Activated CD8-positive, alpha-beta memory T cell treated with anti-CD3 and anti-CD28 coated beads for 4 hours (primary cell): ENCODE data around the gene PIM3.
A peak's percentile ranks its signal among the peaks of the same experiment; 100 is the strongest.

Experiments
- DNase-seq, 2 donors: peaks; one replicate each; pipeline ENCODE4 v3.0.0-alpha.2; 2020; ENCODE audit warnings: low read depth in 2 of 2

PIM3 gene

DNA sequence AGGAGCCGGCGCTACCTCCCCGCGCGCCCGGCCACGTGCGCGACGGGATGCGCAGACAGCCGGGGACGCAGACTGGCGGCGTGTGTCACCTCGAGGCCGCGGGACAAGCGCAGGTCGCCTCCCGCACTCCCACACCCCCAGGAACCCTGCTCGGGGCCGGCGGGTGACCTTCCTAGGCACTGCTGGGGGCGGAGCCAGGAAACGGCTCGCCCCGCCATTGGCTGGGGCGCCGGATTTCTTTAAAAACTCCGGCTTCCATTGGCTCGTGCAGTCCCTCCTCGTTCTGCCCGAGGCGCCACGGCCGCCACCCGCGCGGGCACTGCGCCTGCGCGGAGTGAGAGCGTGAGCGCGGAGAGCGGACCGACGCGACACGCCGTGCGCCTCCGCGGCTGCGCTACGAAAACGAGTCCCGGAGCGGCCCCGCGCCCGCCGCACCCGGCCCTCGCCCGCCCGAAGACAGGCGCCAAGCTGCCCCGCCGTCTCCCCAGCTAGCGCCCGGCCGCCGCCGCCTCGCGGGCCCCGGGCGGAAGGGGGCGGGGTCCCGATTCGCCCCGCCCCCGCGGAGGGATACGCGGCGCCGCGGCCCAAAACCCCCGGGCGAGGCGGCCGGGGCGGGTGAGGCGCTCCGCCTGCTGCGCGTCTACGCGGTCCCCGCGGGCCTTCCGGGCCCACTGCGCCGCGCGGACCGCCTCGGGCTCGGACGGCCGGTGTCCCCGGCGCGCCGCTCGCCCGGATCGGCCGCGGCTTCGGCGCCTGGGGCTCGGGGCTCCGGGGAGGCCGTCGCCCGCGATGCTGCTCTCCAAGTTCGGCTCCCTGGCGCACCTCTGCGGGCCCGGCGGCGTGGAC, at the start of gene PIM3:
PIM3 (plus strand) TSS at position 614 of the 846 bp plus-strand sequence; CDS start at position 790, 176 bp downstream.
- DNase-seq, result peak; percentile 87 to 92

DNA sequence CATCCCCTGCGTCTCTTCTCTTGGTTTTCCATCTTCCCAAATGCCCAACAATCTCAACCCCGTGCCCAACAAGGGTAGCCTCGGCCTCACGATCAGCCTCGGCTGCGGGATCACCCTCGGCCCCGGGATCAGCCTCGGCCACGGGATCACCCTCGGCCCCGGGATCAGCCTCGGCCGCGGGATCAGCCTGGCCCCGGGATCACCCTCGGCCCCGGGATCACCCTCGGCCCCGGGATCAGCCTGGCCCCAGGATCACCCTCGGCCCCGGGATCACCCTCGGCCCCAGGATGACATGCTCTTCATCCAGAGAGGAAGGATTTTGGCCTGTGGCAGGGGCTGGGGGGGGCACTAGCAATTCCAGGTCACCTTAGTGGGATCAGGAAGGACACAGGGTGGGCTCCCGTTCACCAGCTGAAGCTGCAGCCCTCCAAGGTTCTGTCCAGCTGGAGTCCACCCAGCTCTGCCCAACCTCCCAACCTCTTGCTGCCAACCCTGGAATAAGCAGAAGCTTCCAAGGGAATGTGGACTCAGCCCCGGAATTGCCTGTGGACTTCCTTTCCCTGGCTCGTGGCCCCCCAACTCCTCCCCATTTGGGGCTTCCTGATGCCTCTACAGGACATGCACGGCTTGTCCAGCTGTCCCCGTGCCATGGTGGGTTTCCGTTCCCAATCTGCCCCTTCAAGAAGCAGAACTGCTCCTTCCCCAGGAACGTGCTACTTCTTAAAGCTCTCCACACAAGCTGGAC, 48.5 kb upstream of the PIM3 start:
- DNase-seq, result no peak

DNA sequence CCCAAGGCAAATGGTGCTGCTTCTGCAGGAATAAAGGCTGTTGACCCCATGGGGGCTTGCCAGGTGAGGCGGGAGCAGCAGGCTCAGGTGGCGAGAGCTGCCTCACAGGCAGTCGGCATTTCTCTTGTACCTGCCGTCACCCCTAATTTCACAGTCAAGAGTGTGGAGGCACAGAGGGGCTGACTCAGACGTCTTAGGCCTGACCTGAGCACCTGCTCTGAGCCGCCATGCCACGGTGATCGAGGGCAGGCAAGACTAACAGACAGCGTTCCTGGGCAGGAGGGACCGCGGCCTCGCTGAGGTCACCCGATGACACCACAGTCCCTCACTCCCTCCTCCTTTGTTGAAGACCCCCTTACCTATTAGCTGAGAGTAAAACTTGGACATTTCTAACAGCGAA, 47.5 kb upstream of the PIM3 start:
- DNase-seq, result no peak

DNA sequence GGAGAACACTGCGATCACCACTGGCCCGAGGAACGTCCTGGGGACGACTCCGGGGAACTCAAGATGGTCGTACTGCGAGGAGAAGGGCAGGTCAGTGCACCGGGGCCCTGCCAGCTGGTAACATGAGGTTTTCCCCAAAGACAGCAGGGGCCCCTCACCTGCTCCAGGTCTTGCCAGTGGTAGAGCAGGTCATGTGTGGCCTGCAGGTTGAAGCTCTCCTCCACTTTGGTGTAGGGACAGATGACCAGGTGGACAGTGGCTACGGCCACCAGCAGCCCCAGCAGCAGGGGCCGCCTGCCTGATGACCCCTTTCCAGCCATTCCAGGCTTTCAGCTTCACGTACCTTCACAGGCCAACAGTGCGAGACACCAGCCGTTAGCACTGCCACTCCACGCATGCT, 47.1 kb upstream of the PIM3 start:
- DNase-seq, result no peak

DNA sequence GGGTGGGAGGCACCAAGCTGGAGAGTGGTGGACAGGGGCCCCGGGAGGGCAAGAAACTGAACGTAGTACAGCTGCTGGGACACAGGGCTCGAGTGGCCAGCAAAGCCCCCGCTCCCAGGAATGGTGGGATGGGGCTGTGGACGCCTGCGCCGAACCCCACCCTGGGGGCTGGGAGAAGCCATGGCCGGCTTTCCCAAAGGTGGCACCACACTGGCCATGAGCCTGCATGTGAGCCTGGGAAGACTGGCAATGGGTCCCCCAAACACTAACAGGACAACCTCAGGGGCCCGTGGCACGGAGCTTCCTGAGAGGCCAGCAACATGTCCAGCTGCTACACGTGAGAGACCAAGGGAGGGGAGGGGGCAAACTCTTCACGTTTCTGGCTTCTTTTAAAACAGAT, 46.3 kb upstream of the PIM3 start:
- DNase-seq, result no peak

DNA sequence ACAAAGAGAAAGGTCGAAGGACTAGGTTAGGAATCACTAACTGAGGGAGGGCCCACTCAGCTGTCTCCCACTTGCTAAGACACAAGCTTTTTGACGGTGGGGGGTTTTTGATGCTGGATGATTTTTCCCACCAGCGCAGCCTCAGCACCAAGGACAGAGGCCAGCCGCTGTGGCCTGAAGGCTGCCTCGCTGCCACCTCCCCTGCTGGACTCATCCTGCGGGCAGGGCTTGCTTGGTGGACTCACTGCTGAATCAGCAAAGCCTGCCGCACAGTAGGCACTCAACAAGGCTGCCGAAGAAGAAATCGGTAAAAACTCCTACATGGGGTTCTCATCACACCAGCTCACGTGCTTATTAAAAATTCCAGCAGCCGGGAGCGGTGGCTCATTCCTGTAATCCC, 45.0 kb upstream of the PIM3 start:
- no peak for DNase-seq

DNA sequence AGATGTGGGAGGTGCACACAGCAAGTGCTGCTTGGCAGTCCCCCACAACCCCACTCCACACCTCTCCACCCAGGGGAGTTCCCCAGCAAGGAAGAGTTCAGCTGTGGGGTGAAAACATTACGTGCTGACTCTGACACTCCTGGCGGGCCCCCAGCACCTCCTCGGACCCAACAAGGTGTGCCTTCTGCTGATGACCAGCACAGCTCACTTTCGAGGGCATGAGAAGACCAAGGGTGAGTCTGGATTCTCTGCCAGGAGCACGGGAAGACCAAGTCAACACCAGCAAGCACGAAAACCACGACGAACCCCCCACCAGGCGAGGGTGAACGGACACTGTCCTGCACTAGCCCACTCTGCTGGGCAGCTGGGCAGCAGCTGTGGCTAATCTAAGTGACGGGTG, 43.7 kb upstream of the PIM3 start:
- no peak for DNase-seq

DNA sequence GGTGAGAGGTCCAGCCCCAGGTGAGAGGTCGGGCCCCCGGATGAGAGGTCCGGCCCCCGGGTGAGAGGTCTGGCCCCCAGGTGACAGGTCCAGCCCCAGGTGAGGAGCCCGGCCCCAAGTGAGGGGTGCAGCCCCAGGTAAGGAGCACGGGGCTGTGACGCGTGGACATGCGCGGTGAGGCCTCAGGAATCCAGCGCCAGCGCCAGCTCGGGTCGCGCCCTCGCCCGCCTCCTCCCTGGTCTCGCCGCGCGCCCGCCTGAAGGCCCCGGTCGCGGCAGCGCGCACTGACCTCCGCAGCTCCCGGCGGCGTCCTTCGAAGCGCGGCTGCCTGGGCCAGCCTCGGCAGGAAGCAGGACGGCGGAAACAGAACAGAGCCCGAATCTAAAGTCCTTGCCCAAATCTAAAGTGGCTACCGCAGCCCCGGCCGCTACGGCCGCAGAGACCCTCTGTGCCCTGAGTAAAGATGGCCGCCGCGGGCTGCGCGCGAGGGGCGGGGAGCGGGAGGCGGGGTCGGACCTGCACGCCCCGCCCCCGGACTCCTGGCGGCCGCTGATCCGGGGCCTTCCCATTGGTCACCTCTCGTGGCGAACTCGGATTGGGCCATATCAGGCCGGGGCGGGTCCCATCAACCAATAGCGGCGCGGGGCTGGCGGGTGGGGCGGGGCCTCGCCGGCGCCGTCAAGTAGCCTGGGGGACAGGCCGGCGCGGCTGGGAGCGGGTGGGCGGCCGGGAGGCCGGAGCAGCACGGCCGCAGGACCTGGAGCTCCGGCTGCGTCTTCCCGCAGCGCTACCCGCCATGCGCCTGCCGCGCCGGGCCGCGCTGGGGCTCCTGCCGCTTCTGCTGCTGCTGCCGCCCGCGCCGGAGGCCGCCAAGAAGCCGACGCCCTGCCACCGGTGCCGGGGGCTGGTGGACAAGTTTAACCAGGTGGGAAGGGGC, 42.3 kb upstream of the PIM3 start, which contains the start of the genes ALG12 and CRELD2:
ALG12 (minus strand) TSS at position 465 of the 937 bp plus-strand sequence. CDS start 4,673 bp downstream, outside the sequence.
CRELD2 (plus strand) TSS at position 661 of the 937 bp plus-strand sequence; CDS start at position 797, 136 bp downstream.
- DNase-seq, result peak; percentile 93 to 95

DNA sequence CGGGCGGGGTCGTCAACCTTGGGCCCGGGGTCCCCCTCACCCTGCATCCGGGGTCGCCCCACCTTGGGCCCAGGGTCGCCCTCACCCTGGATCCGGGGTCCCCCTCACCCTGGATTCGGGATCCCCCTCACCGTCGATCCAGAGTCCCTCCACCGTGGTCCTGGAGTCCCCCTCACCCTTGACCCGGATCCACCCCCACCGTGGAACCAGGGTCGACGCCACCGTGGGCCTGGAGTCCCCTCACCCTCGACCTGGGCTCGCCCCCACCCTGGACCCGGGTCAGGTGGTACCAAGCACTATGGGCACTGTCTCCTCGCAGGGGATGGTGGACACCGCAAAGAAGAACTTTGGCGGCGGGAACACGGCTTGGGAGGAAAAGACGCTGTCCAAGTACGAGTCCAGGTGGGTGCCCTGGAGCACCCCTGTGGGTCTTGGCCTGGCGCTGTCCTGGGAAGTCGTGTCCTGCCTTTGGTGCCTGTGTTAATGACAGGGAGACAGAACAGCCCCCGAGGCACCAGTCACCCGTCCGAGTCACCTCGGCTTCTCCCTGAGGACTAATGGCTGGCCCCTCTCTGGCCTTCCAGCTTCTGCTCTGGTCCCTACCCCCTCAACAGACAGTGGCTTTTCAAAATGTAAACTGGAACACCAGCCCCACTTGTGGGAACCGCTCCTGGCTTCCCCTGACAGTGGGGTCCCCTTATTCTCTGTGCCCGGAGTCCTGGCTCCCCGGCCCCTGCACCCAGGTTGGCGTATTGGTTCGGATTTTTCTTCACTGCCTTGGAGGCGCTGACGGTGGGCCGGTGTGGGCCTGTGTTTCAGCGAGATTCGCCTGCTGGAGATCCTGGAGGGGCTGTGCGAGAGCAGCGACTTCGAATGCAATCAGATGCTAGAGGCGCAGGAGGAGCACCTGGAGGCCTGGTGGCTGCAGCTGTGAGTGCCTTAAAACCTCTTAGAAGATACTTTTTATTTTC, 41.4 kb upstream of the PIM3 start:
- no peak for DNase-seq

DNA sequence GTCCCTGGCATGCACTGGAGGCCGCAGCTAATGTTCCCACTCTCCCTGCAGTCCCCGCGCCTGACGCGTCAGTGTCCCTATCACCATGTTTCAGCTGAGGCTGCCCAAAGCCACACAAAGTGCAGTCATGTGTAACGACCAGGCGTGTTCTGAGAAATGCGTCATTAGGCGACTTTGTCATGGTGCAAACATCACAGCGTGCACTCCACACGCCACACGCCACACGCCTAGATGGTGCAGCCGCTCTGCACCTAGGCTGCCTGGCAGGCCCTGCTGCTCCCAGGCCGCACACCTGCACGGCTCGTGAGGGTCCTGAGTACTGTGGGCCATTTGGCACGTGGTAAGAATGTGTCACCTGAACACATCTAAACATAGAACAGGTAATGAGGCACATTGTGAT, 39.7 kb upstream of the PIM3 start:
- DNase-seq, result no peak

DNA sequence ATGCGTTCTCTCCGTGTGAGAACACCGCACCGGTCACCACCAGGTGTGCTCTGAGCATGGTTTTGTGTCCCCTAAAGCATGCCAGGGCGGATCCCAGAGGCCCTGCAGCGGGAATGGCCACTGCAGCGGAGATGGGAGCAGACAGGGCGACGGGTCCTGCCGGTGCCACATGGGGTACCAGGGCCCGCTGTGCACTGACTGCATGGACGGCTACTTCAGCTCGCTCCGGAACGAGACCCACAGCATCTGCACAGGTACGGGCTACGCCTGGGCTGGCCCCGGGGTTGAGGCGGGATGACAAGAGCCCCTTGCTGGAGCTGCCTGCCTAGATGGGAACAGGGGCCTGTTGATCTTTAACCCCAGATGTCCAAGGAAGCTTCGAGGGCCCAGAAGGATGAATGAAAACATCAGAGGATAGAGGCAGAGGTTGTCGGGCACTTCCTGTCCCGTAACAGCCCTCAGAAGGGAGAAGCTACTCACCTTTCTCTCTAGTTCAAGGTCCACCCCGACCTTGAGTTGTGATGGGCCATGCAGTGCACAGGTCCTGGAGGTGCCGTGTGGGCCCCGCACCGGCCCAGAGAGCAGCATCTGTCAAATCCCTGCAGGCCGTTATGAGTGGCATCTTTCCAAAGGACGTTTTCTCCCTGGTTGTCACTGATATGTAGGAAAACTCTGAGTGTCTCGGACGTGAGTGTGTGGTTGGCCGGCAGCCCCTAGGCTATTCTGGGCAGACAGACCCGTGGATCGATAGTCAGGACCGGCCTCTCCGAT, 38.9 kb upstream of the PIM3 start:
- no peak for DNase-seq

DNA sequence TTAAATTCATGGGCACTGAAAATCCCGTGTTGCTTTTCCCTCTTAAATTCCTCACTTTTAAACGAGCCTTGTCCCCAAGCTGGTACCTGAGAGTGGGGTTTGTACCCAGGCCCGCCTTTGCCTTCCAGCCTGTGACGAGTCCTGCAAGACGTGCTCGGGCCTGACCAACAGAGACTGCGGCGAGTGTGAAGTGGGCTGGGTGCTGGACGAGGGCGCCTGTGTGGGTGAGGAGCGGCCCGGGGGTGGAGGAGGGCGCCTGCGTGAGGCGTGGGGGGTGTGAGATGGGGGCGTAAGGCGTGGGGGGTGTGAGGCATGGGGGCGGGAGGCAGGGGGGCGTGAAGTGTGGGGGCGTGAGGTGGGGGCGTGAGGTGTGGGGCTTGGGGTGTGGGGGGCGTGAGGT, 38.1 kb upstream of the PIM3 start:
- no peak for DNase-seq

DNA sequence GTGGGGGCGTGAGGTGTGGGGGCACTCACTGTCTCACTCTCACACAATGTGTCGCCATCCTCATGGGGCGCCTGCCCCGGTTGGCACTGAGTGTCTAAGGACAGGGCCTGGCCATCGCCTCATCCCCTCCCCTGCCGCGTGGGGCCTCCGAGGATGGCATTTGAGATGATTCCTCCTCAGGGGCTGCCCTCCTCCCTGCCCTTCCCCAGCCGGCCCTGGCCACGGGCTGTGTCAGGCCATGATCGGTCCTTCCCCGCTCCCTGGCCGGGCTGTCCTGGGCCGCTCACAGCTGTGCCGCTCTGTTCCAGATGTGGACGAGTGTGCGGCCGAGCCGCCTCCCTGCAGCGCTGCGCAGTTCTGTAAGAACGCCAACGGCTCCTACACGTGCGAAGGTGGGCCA, 37.6 kb upstream of the PIM3 start:
- DNase-seq, result no peak

DNA sequence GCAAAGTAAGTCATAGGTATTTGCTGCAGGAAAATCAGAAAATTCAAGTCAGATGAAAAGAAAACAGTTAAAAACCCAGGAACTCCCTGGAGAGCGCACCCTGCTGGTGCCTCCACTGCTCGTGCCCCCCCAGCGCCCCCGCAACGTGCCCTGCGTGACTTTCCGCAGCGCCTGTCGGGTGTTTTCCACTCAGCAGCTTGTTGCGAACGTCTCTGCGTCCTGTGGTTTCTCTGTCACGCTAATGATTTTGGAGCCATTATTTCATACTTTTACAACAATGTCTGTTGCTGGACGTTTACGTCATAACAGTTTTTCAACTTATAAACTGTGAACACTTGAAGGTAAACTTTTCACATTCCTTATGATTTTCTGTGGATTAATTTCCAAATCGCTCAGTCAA, 37.1 kb upstream of the PIM3 start:
- no peak for DNase-seq

DNA sequence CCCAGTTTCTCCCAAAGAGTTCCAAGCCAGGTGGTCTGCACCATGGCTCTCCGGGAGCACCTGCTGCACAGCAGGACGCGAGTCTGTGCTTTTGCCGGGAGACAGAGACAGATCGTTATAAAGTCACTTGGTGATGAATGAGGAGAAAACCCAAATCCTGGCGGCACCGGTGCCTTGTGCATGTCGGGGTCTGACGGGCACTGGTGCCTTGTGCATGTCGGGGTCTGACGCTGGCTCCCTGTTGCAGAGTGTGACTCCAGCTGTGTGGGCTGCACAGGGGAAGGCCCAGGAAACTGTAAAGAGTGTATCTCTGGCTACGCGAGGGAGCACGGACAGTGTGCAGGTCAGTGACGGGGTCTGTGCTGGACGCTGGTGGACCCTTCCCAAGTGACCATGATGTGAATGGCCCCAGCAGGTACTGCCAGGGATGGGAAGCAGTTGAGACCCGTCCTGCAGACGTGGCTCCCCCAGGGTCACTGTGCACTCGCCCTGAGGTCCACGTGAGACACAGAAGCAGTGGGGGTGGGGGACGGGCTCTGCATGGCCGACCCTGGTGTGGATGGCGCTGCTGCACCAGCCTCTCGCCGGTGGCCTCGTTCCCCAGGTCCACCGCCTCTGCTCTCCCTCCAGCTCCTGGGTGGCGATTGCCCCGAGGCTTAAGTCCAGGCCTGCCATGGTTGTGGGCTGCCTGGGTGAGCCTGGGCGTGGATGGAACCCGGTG, 36.3 kb upstream of the PIM3 start:
- DNase-seq, result no peak

DNA sequence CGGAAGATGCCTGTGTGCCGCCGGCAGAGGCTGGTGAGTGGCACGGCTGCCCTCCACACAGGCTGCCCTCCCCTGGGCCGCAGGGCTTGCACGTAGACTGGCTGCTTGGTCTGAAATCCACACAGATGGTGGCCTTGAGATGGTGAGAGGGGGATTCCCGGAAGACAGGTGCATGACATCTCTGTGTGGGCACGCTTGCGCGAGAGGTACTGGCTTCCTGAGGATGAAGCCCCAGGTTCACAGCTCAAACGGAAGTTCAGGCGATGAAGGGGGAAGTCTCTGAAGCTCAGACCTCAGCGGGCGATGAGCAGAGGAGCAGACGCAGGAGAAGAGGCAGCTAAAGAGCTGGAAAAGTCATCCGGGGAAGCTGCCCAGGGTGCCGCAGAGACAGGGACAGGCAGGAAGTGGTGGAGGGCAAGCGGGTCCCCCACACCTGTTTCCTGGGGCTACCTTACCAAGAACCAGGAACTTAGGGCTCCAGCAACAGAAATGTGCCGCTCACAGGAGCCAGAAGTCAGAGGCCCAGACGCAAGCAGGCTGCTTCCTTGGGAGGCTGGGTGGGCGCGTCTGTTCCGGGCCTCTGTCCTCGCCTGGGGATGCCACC, 34.9 kb upstream of the PIM3 start:
- DNase-seq, result peak; percentile 44 to 65

DNA sequence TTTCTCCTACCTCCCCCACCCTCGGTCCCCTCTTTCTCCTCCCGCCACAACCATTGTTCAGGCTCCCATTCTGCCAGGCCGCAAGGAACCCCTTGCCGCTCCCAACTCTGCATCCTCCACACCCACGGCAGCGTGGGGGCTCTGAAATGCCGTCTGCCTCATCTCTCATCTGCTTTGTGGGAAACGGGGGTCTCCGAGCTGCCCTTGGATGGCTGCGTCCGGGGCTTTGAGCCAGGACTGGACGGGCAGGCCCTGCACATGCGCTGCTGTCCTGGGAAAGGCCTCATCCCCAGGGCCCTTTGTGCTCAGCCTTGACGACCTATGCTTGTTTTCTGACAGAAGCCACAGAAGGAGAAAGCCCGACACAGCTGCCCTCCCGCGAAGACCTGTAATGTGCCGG, 33.7 kb upstream of the PIM3 start:
- DNase-seq, result no peak

DNA sequence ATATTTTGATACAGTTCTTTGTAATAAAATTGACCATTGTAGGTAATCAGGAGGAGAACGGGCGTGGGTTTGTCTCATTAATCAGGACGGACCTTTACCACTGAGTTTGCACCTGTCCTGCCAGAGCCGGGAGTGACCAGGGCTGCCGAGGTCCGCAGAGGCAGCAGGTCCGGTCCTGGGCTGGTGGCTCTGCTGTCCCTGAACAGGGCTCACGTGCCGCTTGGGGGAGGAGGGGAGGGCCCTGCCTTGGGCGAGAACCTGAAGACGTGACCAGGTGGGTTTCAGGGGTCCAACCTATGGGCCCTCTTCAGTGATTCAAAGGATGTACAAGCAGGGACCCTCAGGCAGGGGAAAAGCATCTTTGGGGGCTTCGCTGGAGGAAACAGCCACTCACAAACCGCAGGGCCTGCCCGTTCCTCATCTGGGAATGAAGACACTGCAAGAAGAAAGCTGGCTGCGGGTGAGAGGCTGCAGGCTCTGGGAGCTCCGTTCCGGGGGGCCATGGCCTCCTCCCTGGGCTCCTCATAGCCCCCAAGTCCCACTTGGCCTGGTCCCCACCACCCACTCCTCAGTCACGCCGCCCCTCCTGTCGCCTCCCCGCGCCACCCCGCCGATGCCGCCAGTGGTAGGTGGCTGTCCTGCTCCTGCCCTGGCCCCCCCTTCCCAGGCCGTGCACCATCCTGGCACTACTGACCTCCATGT, 32.9 kb upstream of the PIM3 start:
- DNase-seq, result no peak
